ENCODE measurements around the gene GSS.

DNA sequence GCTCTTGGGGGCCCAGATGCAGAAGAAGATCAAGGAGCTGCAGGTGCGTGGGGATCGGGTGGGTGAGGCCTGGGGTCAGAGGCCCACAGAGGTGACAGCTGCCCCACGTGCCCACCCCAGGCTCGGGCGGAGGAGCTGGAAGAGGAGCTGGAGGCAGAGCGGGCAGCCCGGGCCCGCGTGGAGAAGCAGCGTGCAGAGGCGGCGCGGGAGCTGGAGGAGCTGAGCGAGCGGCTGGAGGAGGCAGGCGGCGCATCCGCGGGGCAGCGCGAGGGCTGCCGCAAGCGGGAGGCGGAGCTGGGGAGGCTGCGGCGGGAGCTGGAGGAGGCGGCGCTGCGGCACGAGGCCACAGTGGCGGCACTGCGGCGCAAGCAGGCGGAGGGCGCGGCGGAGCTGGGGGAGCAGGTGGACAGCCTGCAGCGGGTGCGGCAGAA, 41.5 kb upstream of the GSS start:
- TF ChIP-seq, protein P1, sequence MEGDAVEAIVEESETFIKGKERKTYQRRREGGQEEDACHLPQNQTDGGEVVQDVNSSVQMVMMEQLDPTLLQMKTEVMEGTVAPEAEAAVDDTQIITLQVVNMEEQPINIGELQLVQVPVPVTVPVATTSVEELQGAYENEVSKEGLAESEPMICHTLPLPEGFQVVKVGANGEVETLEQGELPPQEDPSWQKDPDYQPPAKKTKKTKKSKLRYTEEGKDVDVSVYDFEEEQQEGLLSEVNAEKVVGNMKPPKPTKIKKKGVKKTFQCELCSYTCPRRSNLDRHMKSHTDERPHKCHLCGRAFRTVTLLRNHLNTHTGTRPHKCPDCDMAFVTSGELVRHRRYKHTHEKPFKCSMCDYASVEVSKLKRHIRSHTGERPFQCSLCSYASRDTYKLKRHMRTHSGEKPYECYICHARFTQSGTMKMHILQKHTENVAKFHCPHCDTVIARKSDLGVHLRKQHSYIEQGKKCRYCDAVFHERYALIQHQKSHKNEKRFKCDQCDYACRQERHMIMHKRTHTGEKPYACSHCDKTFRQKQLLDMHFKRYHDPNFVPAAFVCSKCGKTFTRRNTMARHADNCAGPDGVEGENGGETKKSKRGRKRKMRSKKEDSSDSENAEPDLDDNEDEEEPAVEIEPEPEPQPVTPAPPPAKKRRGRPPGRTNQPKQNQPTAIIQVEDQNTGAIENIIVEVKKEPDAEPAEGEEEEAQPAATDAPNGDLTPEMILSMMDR (conservative IDR thresholded peaks at IDR 0.05; ENCODE audit: low read depth, low read length): no peak
- no peak for TF ChIP-seq EZH2 (IDR thresholded peaks at IDR 0.05; ENCODE audit: borderline replicate concordance, low read depth, low read length, poor library complexity, severe bottlenecking)

All from A673 (cell line).